8988T (cell line): ENCODE results near the gene GIMD1.
"Not testable (repeated sequence)": the region's sequence is repeated elsewhere in the genome, so short reads cannot be mapped to it uniquely, and the experiment has no call there.

ENCODE experiments used
- DNase-seq: peaks from one replicate; pipeline ENCODE4 v3.0.0; 2011

The GIMD1 gene

GRCh38 chr4:106347167-106347566 lies 21.4 kb downstream of the GIMD1 start:
- no peak for DNase-seq

DNA sequence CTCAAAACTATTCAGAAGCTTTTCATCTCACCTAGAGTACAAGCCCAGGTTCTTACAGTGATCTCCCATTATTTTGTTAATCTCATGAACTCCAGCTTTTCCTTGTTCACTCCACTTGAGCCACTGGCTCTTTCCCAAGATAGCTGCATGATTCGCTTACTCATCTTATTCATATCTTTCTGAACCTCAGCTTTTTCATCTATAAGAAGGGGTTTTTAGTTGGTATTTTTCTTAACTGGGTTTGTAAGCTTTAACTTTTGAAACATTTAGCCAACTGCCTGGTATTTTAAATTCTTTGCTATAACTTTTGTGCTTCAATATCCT lies 24.0 kb downstream of the GIMD1 start:
- no peak for DNase-seq

- DNase-seq, result no peak
Observed at GRCh38 chr4:106343865-106344646, 24.5 kb downstream of the GIMD1 start.

DNA sequence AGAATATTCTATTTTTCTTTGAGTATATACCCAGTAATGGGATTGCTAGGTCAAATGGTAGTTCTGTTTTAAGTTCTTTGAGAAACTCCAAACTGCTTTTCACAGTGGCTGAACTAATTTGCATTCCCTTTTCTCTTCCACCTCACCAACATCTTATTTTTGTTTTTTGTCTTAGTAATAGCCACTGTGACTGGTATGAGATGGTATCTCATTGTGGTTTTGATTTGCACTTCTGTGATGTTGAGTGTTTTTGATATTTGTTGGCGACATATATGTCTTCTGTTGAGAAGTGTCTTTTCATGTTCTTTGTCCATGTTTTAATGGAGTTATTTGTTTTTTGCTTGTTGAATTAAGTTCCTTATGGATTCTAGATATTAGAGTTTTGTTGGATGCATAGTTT lies 27.8 kb downstream of the GIMD1 start:
- DNase-seq, result no peak

DNA sequence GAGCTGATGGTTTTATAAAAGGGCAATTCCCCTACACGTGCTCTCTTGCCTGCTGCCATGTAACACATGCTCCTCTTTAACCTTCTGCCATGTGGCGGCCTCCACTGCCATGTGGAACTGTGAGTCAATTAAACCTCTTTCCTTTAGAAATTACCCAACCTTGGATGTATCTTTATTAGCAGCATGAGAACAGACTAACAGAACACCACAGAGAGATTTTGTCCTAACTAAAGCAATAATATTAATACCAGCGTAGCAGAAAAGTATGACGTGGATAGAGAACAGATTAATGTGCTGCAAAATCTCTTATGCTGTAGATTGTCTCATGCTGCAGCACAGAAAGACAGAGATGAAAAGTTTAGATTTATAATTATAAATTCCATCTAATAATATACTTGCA lies 29.1 kb downstream of the GIMD1 start:
- no peak for DNase-seq

DNA sequence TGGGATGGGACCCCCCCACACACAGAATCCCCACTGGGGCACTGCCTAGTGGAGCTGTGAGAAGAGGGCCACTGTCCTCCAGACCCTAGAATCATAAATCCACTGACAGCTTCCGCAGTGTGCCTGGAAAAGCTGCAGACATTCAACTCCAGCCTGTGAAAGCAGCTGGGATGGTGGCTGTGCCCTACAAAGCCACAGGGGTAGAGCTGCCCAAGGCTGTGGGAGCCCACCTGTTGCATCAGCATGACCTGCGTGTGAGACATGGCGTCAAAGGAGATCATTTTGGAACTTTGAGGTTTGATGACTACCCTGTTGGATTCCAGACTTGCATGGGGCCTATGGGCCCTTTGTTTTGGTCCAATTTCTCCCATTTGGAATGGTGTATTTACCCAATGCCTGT lies 29.9 kb downstream of the GIMD1 start:
- no peak for DNase-seq

- no peak for DNase-seq
Observed at GRCh38 chr4:106337916-106338315, 30.7 kb downstream of the GIMD1 start.

- no peak for DNase-seq
Observed at GRCh38 chr4:106336618-106337017, 32.0 kb downstream of the GIMD1 start.

DNA sequence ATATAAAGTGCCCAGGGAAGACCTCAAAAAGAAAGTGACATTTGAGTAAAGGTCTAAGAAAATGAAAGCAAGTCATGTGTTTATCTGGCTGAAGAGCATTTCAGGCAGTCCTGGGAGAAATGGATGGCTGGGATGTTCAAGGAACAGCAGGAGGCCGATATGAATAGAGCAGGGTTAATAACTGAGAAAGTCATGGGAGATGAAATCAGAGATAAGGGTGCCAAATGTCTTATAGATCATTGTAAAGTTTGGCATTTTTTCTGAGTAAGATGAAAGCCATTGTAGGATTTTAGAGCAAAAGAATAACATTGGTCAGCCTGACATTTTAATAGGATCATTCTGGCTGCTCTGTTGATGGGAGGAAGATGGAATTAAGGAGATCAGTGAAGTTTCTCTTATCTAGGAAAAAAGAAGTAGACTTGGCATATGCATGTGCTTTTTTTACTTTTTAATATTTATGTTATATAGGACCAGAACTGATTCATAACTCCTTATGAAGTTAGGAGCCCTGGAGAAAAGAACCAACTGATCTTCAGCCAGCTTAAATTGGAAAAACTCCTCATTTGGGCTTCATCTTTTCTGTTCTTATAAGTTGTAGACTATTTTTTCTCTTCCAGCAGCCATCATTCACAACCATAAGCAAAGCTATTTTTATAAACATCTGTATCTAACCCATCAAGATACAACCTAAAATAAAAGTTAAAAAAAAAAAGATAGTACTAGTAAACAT lies 33.7 kb downstream of the GIMD1 start:
- no peak for DNase-seq

GRCh38 chr4:106333186-106333585 lies 35.4 kb downstream of the GIMD1 start:
- no peak for DNase-seq

GRCh38 chr4:106329041-106329618 lies 39.4 kb downstream of the GIMD1 start:
- no peak for DNase-seq

GRCh38 chr4:106325800-106326199 lies 42.8 kb downstream of the GIMD1 start:
- DNase-seq, result no peak

- no peak for DNase-seq
Observed at GRCh38 chr4:106323119-106323518, 45.5 kb downstream of the GIMD1 start.

DNA sequence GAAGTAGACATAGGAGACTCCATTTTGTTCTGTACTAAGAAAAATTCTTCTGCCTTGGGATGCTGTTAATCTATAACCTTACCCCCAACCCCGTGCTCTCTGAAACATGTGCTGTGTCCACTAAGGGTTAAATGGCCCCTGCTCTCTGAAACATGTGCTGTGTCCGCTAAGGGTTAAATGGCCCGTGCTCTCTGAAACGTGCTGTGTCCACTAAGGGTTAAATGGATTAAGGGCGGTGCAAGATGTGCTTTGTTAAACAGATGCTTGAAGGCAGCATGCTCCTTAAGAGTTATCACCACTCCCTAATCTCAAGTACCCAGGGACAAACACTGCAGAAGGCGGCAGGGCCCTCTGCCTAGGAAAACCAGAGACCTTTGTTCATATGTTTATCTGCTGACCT lies 46.8 kb downstream of the GIMD1 start:
- DNase-seq, result not testable (repeated sequence)

DNA sequence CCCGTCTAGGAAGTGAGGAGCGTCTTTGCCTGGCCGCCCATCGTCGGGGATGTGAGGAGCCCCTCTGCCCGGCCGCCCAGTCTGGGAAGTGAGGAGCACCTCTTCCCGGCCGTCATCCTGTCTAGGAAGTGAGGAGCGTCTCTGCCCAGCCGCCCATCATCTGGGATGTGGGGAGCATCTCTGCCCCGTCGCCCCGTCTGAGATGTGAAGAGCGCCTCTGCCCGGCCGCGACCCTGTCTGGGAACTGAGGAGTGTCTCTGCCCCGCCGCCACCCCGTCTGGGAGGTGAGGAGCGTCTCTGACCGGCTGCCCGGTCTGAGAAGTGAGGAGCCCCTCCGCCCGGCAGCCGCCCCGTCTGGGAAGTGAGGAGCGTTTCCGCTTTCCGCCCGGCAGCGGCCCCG lies 47.4 kb downstream of the GIMD1 start:
- not testable (repeated sequence) for DNase-seq

DNA sequence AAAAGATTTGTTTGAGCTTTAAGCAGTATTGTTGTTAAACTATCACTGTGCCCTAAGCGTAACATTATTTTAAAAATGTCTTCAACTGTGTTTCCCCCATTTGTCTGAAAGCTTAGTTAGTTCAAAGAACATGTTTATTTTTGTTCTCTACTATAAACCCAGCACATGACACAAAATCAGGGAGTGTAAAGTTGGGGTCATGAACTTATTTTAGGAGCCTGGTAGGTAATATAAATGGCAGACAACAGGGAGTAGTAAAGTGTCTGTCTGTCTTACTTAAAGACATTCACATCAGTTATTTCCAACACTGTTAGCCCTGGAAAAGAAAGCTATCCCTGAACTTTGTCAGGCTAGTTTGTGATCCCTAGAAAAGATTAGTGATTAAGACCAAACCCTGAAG lies 48.3 kb downstream of the GIMD1 start:
- no peak for DNase-seq

DNA sequence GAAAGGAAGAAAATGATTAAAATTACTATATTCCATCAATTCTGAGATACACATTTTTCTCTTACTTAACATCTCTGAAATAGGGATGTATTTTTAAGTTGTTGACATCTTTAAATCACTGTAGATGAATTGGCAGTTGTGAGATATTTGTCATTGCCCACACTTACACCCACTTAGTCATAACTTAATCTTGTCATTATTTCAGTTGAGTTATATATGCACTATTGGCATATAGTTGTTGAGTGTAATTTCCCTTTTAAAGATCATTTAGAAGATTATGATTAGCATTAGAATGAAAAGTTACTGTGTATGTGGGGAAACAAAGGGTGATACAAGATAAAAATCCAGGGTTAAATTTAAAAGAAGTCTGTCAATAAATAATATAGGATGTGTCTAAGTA lies 50.1 kb downstream of the GIMD1 start:
- no peak for DNase-seq

DNA sequence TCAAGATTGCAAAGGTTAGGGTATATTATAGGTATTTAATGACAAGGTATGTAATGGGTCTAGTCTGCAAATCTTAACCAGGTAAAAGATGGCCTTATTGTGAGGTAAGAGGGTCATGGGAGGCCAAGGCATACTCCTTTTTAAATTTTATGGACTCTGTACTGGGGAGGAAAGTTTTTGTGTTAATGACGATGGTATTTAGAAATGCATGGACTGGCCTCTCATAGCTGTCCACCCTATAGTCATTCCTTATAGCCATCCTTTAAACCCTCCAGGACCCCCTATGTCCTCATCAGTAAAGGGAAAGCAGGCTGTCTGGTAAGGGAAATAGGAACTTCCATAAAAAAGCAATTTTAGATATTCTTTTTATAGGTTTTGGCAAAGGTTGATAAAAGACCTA lies 50.8 kb downstream of the GIMD1 start:
- DNase-seq, result no peak

DNA sequence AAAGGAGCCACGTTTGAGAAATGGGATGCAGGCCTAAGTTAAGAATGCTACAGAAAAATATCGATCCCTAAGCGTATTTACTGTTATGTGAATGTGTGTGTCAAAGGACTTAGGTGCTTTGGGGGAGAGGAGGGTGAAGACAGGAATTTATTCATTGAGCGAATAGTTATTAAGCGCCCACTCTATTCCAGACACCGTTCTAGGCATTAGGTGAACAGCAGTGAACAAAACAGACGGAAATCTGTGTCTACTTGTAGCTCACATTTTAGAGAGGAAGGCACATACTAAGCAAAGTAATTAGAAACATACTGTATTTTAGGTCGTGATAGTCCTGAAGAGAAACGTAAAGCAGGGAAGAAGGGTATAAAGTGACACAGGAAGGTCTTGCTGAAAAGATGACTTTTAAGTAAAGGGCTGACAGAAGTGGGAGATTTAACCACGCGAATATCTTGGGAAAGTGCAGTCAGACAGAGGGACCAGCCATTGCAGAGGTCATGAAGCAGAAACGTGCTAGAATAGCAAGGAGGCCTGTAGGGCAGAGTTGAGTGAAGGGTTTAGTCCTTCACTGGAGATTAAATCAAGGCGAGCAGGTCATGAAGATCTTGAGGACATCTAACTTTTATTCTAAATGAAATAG lies 51.7 kb downstream of the GIMD1 start:
- DNase-seq, result no peak

GRCh38 chr4:106315968-106316772 lies 52.4 kb downstream of the GIMD1 start, which contains the start of the genes AIMP1 and TBCK:
Gene AIMP1 (plus strand): TSS chr4:106316550. CDS start chr4:106325010, 8,460 bp downstream.
Gene TBCK (minus strand): TSS chr4:106316209. CDS start chr4:106308960, 7,249 bp downstream.
- DNase-seq, result no peak

DNA sequence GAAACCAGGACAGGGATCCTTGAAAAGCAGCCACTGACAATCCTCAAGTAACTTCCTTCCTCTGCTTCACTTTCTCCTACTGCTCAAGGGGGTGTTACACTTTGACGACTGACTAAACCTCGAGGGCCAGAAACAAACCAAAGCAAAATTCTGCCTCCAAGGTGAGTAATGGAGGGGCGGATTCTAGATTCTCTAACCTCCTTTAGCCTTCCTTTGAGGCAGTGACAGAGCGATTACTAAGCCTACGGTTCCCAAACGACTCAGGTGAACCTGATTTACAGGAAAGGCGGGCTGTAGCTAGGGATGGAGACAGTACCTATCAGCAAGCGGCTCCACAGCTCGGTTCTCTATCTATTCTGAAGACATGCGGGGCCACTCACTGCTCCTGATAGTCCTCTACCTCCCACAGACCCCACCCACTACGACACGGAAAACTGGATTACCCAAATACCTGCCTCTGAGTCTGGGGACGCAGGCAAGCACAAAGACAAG lies 53.1 kb downstream of the GIMD1 start:
- no peak for DNase-seq

GRCh38 chr4:106314960-106315359 lies 53.6 kb downstream of the GIMD1 start:
- no peak for DNase-seq
